Endothelial cell of umbilical vein (primary cell): ENCODE data around the gene POLR2H. TPM values are rescaled to one million over a fixed set of nuclear protein-coding genes. Genes with fewer than 3 reads are reported as not detected.
A peak's percentile ranks its signal among the peaks of the same experiment; 100 is the strongest.

ENCODE experiments used
- BruUV-seq: library from RNA; stranded (reverse); fragments of 400-500 nt; replicated peaks from 2 replicates; lab custom pipeline; 2021; lab: Mats Ljungman, UMichigan
- CTCF ChIA-PET: fragments of 300-600, 350-600 bp; sonication (Branson Sonifier 250); formaldehyde crosslinking; loops from one replicate; lab custom pipeline; 2021; ENCODE audit warnings: antibody characterized with exemption, inconsistent platforms; lab: Charles Lee
- POLR2A ChIA-PET: fragments of 300-600, 350-600 bp; sonication (Branson Sonifier 250); formaldehyde crosslinking; loops from one replicate; lab custom pipeline; 2021; ENCODE audit warnings: antibody characterized with exemption, inconsistent platforms; lab: Charles Lee
- DNase-seq: peaks from one replicate; pipeline ENCODE4 v3.0.0-alpha.2; 2011; ENCODE audit warnings: low read depth, low spot score
- FAIRE-seq: peaks from 2 replicates; lab custom pipeline; 2011; peaks lifted over from hg19 to GRCh38; lab: Jason Lieb, UNC
- H2AFZ ChIP-seq: 2 replicates; pipeline ENCODE4 v1.6.0; 2012; ENCODE audit warnings: low read depth, low read length, control low read depth, inconsistent platforms
- H3K27ac ChIP-seq: 2 replicates; pipeline ENCODE4 v1.5.1; 2011; ENCODE audit warnings: low read depth, mild to moderate bottlenecking, control low read depth, low read length, moderate library complexity; ENCODE audit not compliant: insufficient read depth
- H3K27me3 ChIP-seq, 2 experiments: 2 replicates each; pipeline versions ENCODE4 v1.6.0 to v1.6.1; 2011; ENCODE audit warnings: low read length in 2 of 2, mixed read lengths in 1 of 2; ENCODE audit not compliant: control insufficient read depth in 2 of 2, insufficient read depth in 2 of 2
- H3K36me3 ChIP-seq, 2 experiments: 2 replicates in 1 of 2; 3 replicates in 1 of 2; pipeline ENCODE4 v1.5.1; 2011; ENCODE audit warnings: low read length in 2 of 2, mild to moderate bottlenecking in 1 of 2, moderate library complexity in 1 of 2; ENCODE audit not compliant: control insufficient read depth in 2 of 2, insufficient read depth in 2 of 2; ENCODE audit errors: extremely low read depth in 1 of 2
- H3K4me1 ChIP-seq: 3 replicates; pipeline ENCODE4 v1.5.1; 2011; ENCODE audit warnings: mild to moderate bottlenecking, low read length; ENCODE audit not compliant: control insufficient read depth, insufficient read depth; ENCODE audit errors: extremely low read depth
- H3K4me2 ChIP-seq: 2 replicates; pipeline ENCODE4 v1.6.1; 2011; ENCODE audit warnings: low read length, control low read depth, mixed read lengths; ENCODE audit not compliant: insufficient read depth
- H3K4me3 ChIP-seq, 3 experiments: fragments of 200-600 bp in 1 of 3; sonication (generic), shearing (Covaris generic) in 1 of 3; replicated peaks in 1 of 3; 2 replicates each; pipeline ENCODE4 v1.5.1; 2011 to 2016; ENCODE audit warnings: control low read depth in 3 of 3, low read length in 3 of 3, mild to moderate bottlenecking in 2 of 3, inconsistent platforms in 1 of 3, low read depth in 1 of 3, moderate library complexity in 1 of 3; ENCODE audit not compliant: insufficient read depth in 1 of 3
- H3K79me2 ChIP-seq: 2 replicates; pipeline ENCODE4 v1.6.0; 2012; ENCODE audit warnings: low read length, inconsistent platforms; ENCODE audit not compliant: control insufficient read depth, insufficient read depth
- H3K9ac ChIP-seq: replicated peaks from 2 replicates; pipeline ENCODE3; 2011; ENCODE audit warnings: low read length, control low read depth; ENCODE audit not compliant: insufficient read depth; ENCODE audit errors: extremely low read depth
- H3K9me1 ChIP-seq: replicated peaks from 3 replicates; pipeline ENCODE4 v1.6.0; 2011; ENCODE audit warnings: mild to moderate bottlenecking, low read length; ENCODE audit not compliant: control insufficient read depth, insufficient read depth; ENCODE audit errors: extremely low read depth
- H3K9me3 ChIP-seq: replicated peaks from 2 replicates; pipeline ENCODE4 v1.5.1; 2012; ENCODE audit warnings: low read length, inconsistent platforms; ENCODE audit not compliant: control insufficient read depth, insufficient read depth
- H4K20me1 ChIP-seq: replicated peaks from 2 replicates; pipeline ENCODE3; 2011; ENCODE audit warnings: mild to moderate bottlenecking, low read length; ENCODE audit not compliant: control insufficient read depth, insufficient read depth; ENCODE audit errors: extremely low read depth
- EZH2 ChIP-seq: IDR thresholded peaks from 2 replicates; pipeline ENCODE4 v1.6.1; 2012; ENCODE audit warnings: borderline replicate concordance, low read depth, mild to moderate bottlenecking, moderate library complexity, low read length, inconsistent platforms; ENCODE audit not compliant: severe bottlenecking
- FOS ChIP-seq: IDR thresholded peaks from 2 replicates; pipeline ENCODE4 v1.6.1; 2011; ENCODE audit warnings: mild to moderate bottlenecking, low read length, moderate library complexity, borderline replicate concordance; ENCODE audit not compliant: insufficient read depth
- MYC ChIP-seq: IDR thresholded peaks from one replicate; pipeline ENCODE4 v1.6.1; 2011; ENCODE audit warnings: mild to moderate bottlenecking, low read depth, low read length
- POLR2A ChIP-seq: IDR thresholded peaks from 2 replicates; pipeline ENCODE4 v1.6.1; 2012; ENCODE audit warnings: low read depth, mild to moderate bottlenecking, control low read depth, low read length
- POLR2AphosphoS5 ChIP-seq: IDR thresholded peaks from 2 replicates; pipeline ENCODE4 v1.6.1; 2012; ENCODE audit warnings: low read depth, mild to moderate bottlenecking, control low read depth, low read length, moderate library complexity; ENCODE audit not compliant: insufficient read depth
- dilution Hi-C: fragments of 300-500 bp; cut with MboI; formaldehyde crosslinking; loops from one replicate; pipeline ENCODE4 v1.15.0; 2019; ENCODE audit warnings: low sequenced_read_pairs; ENCODE audit not compliant: extremely low pct_ligation_motif_present
- intact Hi-C: fragments of 100-400 bp; cut with micrococcal nuclease; formaldehyde crosslinking; loops from one replicate; pipeline ENCODE4 v1.10.0; 2022
- polyA plus RNA-seq, 4 experiments: library from polyadenylated mRNA; depleted of rRNA in 3 of 4; stranded (reverse) in 3 of 4; unstranded in 1 of 4; fragments of >200 nt; gene quantifications; 2 replicates each; pipeline versions ENCODE4 v1.2.1 to v1.2.3, GENCODE V29; 2011 to 2012; ENCODE audit warnings: missing spikeins in 1 of 4
- total RNA-seq: library from RNA; stranded (reverse); gene quantifications from 2 replicates; pipeline ENCODE4 v1.2.3, GENCODE V29; 2021
- TF ChIP-seq, protein P1 (sequence below), 2 donors: IDR thresholded peaks; 1 replicate in 1 of 2; 2 replicates in 1 of 2; pipeline ENCODE4 v1.5.1; 2011; ENCODE audit warnings: low read length in 2 of 2, mild to moderate bottlenecking in 2 of 2, moderate library complexity in 2 of 2, control low read depth in 1 of 2, inconsistent platforms in 1 of 2, low read depth in 1 of 2; ENCODE audit not compliant: insufficient read depth in 1 of 2; ENCODE audit errors: extremely low read depth in 1 of 2

The POLR2H gene
- total and polyA plus RNA-seq, 2 donors (not counting 3 experiments of a cell fraction or from before 2014, with no cell fraction given) = 89.0 to 276 TPM

DNA sequence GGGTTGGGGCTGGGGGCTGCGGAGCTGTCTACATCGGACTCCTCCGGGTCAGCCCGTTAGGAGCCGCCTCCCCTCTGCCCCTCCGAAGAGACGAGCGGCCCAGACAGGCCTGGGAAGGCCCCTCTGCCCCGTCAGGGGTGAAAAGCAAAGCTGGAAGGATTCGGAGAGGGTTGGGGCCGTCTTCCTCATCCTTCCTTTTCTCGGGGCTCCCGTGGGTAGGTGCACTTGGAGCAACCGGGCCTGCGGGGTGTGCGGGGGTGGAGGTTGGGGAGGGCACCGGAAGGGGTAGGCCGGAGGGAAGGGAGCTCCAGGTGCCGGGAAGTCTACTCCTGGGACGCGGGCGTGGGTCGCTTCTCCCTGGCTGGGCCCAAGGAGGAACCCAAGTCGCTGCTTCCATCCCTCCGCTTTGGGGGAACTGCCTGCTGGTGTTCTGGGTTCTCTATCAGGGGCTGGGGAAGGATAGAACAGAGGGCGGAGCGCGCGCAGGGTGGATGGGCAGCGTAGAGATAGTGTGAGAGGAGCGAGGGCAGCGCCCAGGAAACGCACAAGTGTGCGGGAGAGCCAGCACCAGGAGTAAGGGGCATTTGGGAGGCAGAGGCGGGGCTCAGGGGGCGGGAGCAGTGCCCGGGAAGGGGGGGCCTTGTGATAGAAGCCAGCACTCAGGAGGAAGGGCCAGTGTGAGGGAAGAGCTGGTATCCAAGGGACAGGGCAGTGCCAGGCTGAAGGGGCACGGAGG is 590 bp downstream of the POLR2H start:
- H4K20me1 ChIP-seq = no peaks in the 10 kb centered on the region
- CTCF ChIA-PET = interaction anchor here (0.7 to 2.9 kb wide), 11 partner anchors 9 to 179 kb away, joined by 3 to 17 read pairs (median 4); no protein-coding TSS in a partner anchor
- H3K79me2 ChIP-seq = peaks cover 21% of the 10 kb centered on the region
- intact Hi-C loops = loop anchor here (1.0 to 2.0 kb wide), 5 partner anchors 8 to 63 kb away; partner anchors contain the start of gene PSMD2
- H3K4me3 ChIP-seq = peak overlapping the region; percentile 38 to 87 (median 59)
- BruUV-seq = no TSS peak
- peak overlapping the region; percentile 90 for H3K9ac ChIP-seq
- H3K4me2 ChIP-seq = peak overlapping the region; percentile 40
- DNase-seq (no peak), FAIRE-seq (peak; percentile 38)
- no peaks in the 10 kb centered on the region for H3K9me3 ChIP-seq
- H3K27me3 ChIP-seq = no peaks in the 10 kb centered on the region
- peaks cover 14% of the 10 kb centered on the region for H3K4me1 ChIP-seq
- dilution Hi-C loops = no loop called here
- H3K9me1 ChIP-seq = no peaks in the 10 kb centered on the region
- H3K36me3 ChIP-seq = peaks cover 2 to 6% of the 10 kb centered on the region in 2 experiments
- H2AFZ ChIP-seq = peak overlapping the region; percentile 18
- peak overlapping the region; percentile 86 for H3K27ac ChIP-seq
- POLR2A ChIA-PET = interaction anchor here (0.6 to 0.8 kb wide), 3 partner anchors 25 to 47 kb away, joined by 3 to 7 read pairs (median 3); partner anchors contain the start of gene FAM131A
- no peak for TF ChIP-seq POLR2A

DNA sequence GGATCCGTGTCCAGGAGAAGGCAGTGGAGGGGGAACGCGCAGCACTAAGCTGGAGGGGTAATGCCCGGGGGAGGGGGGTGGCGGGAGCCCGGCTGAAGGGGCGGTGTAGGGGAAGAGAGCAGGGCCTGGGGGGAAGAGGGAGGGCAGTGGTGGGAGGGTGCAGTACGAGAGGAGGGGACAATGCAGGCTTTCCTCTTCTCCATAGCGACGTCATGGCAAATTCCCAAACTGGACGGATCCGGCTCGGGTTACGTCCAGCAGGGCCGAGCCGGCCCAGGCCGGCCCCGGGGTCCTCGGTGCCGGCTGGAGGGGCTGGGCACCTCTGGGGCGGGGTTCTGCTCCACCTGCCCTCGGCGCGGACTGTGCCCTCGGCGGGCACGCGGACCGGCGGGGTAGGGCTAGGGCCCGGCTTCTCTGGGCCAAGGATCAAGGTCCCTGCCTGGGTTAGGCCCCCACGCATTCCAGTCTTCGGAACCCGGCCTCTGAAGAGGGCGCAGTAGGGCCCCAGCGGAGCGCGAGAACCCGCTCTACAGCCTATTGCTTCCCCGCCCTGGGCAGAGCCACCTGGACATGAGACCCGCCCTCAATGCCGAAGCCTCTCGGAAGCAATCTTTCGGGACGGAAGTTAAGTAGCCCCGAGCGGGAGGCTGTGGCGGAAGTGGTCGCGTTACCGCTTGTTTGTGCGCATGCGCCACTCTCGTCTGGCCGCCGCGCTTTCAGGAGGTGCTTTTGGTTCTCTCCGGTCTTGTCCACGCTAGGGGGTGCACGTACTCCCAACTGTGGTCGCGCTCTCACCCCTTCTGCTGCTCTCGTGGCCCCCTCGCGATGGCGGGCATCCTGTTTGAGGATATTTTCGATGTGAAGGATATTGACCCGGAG is 1.4 kb downstream of the POLR2H start:
- TSS peak; percentile 84 for BruUV-seq
- peak overlapping the region; percentile 38 to 87 (median 59) for H3K4me3 ChIP-seq

More for the DNA sequence above, 1.4 kb downstream of the POLR2H start:
- DNase-seq = peak; percentile 96
- Histone ChIP-seq H3K9me1 (no peaks in the 10 kb centered on the region), H2AFZ (peak overlapping the region; percentile 24), H3K27me3 (no peaks in the 10 kb centered on the region), H4K20me1 (no peaks in the 10 kb centered on the region), H3K36me3 (peaks cover 4 to 8% of the 10 kb centered on the region in 2 experiments), H3K4me2 (peak overlapping the region; percentile 40), H3K4me1 (peaks cover 17% of the 10 kb centered on the region), H3K27ac (peak overlapping the region; percentile 86), H3K79me2 (peaks cover 21% of the 10 kb centered on the region), H3K9me3 (no peaks in the 10 kb centered on the region), H3K9ac (peak overlapping the region; percentile 90)
- dilution Hi-C loops (no loop called here), intact Hi-C loops (loop anchor here (1.0 to 2.0 kb wide), 5 partner anchors 9 to 64 kb away; partner anchors contain the start of gene PSMD2)
- CTCF ChIA-PET = interaction anchor here (0.7 to 2.9 kb wide), 8 partner anchors 9 to 166 kb away, joined by 3 to 17 read pairs (median 5); no protein-coding TSS in a partner anchor
- peak; percentile 87 for TF ChIP-seq POLR2A
- TF ChIP-seq, protein P1, sequence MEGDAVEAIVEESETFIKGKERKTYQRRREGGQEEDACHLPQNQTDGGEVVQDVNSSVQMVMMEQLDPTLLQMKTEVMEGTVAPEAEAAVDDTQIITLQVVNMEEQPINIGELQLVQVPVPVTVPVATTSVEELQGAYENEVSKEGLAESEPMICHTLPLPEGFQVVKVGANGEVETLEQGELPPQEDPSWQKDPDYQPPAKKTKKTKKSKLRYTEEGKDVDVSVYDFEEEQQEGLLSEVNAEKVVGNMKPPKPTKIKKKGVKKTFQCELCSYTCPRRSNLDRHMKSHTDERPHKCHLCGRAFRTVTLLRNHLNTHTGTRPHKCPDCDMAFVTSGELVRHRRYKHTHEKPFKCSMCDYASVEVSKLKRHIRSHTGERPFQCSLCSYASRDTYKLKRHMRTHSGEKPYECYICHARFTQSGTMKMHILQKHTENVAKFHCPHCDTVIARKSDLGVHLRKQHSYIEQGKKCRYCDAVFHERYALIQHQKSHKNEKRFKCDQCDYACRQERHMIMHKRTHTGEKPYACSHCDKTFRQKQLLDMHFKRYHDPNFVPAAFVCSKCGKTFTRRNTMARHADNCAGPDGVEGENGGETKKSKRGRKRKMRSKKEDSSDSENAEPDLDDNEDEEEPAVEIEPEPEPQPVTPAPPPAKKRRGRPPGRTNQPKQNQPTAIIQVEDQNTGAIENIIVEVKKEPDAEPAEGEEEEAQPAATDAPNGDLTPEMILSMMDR (IDR thresholded peaks at IDR 0.05; ENCODE audit: extremely low read depth in 1 of 2, insufficient read depth in 1 of 2, low read depth in 1 of 2, low read length in 2 of 2) = peak; percentile 55 to 71
- peak; percentile 7 for TF ChIP-seq MYC
- TF ChIP-seq FOS = no peak
- peak; percentile 86 for TF ChIP-seq POLR2AphosphoS5
- TF ChIP-seq EZH2 = no peak
- peak; percentile 99 for FAIRE-seq
- POLR2A ChIA-PET = interaction anchor here (0.6 to 0.7 kb wide), 2 partner anchors 26 to 44 kb away, joined by 3 to 7 read pairs; partner anchors contain the start of gene FAM131A
